ENCODE results near the gene PARM1. TPM values are rescaled to one million over a fixed set of nuclear protein-coding genes. Genes with fewer than 3 reads are reported as not detected.
"Not testable (repeated sequence)": the region's sequence is repeated elsewhere in the genome, so short reads cannot be mapped to it uniquely, and the experiment has no call there.

PARM1 gene
- total and polyA plus RNA-seq, 8 donors: 29.4 to 140 (median 54.4) TPM

DNA sequence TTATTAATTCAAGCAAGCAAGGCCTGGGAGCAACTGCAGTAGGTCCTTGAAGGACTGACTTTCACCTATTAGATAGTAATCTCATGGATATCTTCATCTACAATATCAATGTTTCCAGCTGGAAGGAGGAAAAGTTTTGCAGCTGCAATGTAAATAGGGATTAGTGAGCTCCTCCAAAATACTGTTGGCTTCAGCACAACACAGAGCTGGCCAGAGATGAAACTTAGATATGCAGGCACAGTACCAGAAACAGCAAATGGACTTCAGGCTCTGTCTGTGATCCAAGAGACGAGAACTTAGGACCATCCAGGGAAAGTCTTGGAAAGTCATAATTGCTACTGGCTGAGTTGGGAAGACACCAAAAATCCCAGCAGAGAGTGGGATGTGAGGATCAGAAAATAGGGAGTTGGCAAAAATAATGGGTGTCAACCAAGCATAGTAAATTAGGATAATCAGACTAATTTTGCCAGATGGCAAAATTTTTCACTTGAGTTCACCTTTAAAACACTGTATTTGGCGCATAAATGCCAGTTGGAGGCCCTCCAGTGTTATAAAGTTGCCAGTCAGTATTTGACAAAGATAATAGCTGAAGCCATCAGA lies 57.5 kb downstream of the PARM1 start:
- no peaks in the 10 kb centered on the region for H3K27me3 ChIP-seq
- H3K9me3 ChIP-seq: peaks cover 0 to 3% of the 10 kb centered on the region in 2 donors
- no peak for ATAC-seq
- no peaks in the 10 kb centered on the region for H3K36me3 ChIP-seq
- DNase-seq: no peak
- no peak overlapping the region for H3K27ac ChIP-seq
- H3K4me1 ChIP-seq: no peaks in the 10 kb centered on the region
- intact Hi-C loops (cut with DNase I): no loop called here
- no peak overlapping the region for H3K4me3 ChIP-seq
- TF ChIP-seq, protein P1, sequence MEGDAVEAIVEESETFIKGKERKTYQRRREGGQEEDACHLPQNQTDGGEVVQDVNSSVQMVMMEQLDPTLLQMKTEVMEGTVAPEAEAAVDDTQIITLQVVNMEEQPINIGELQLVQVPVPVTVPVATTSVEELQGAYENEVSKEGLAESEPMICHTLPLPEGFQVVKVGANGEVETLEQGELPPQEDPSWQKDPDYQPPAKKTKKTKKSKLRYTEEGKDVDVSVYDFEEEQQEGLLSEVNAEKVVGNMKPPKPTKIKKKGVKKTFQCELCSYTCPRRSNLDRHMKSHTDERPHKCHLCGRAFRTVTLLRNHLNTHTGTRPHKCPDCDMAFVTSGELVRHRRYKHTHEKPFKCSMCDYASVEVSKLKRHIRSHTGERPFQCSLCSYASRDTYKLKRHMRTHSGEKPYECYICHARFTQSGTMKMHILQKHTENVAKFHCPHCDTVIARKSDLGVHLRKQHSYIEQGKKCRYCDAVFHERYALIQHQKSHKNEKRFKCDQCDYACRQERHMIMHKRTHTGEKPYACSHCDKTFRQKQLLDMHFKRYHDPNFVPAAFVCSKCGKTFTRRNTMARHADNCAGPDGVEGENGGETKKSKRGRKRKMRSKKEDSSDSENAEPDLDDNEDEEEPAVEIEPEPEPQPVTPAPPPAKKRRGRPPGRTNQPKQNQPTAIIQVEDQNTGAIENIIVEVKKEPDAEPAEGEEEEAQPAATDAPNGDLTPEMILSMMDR (IDR thresholded peaks at IDR 0.05): no peak

DNA sequence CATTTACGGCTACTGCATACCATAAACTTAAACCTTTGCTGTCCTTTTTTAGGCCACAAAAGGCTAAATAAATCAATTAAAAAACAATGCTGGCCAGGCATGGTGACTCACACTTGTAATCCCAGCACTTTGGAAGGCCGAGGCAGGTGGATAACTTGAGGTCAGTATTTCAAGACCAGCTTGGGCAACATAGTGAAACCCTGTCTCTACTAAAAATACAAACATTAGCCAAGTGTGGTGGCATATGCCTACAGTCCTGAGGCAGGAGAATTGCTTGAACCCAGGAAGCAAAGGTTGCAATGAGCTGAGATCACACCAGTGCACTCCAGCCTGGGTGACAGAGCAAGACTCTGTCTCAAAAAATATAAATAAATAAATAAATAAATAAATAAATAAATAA lies 61.5 kb downstream of the PARM1 start:
- H3K27ac ChIP-seq; intact Hi-C loops (cut with DNase I); H3K4me1 ChIP-seq; H3K27me3 ChIP-seq; H3K4me3 ChIP-seq; ATAC-seq; H3K9me3 ChIP-seq; DNase-seq; H3K36me3 ChIP-seq: not testable (repeated sequence)

DNA sequence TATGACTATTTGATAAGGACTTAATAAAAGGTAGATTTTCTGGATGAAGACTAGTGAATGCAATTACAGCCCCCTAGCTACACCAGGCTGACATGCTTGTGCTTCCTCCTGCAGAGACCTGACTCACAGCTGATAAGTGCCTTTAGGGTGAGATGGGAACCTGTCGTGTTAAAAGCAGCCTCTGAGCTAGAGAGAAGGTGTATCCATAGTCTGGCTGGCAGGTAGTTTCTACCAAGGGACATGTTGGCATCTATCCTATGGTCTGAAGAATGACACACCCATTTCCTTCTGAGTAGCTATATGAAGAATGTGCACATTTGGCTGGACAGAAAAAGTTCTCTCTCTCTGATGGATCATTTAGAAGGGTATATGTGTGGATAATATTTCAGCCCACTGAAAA lies 64.1 kb downstream of the PARM1 start:
- Histone ChIP-seq H3K9me3 (peaks cover 0 to 3% of the 10 kb centered on the region in 2 donors), H3K4me3 (no peak overlapping the region), H3K4me1 (no peaks in the 10 kb centered on the region), H3K27ac (no peak overlapping the region), H3K27me3 (no peaks in the 10 kb centered on the region), H3K36me3 (no peaks in the 10 kb centered on the region)
- DNase-seq: no peak
- ATAC-seq: peak; percentile 54
- intact Hi-C loops (cut with DNase I): no loop called here
- TF ChIP-seq, protein P1 (IDR thresholded peaks at IDR 0.05): no peak

DNA sequence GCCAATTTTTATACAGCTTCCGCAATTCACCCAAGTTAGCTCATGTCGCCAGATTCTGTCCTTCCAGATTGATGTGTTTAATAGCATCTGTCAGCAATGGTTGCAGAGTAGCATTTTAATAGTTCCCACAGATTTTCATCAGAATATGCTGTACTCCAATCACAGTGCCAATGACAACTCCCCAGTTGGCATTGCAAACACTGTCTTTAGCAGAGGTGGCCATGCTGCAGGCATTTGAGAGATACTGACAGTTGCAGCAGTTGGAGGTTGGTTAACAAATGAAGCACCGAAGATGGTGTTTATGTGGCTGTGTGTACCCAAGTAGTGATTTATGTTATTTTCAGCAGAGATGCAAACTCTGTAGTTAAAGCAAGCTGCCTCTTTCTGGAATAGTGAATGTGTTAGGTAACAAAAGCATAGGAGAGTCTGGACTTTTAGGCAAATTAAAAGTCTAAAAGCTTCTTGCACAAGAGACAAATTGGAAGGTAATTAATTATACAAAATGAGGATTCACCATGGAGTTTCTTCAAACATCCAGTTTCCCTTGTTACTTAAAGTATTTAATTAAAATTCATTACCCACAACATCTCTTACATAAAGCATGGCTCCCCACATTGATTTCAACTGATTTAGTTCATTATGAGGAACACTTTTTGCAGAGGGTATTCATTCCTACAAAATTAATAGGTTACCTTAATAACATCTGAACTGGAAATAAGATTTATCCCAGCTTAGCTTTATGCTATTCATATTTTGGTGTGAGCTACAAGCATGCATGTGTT lies 65.2 kb downstream of the PARM1 start:
- DNase-seq (no peak), ATAC-seq (no peak)
- H3K4me1 ChIP-seq: no peaks in the 10 kb centered on the region
- no peaks in the 10 kb centered on the region for H3K27me3 ChIP-seq
- peaks cover 0 to 1% of the 10 kb centered on the region in 2 donors for H3K9me3 ChIP-seq
- TF ChIP-seq, protein P1 (IDR thresholded peaks at IDR 0.05): no peak
- intact Hi-C loops (cut with DNase I): no loop called here
- H3K27ac ChIP-seq: no peak overlapping the region
- no peaks in the 10 kb centered on the region for H3K36me3 ChIP-seq
- no peak overlapping the region for H3K4me3 ChIP-seq

DNA sequence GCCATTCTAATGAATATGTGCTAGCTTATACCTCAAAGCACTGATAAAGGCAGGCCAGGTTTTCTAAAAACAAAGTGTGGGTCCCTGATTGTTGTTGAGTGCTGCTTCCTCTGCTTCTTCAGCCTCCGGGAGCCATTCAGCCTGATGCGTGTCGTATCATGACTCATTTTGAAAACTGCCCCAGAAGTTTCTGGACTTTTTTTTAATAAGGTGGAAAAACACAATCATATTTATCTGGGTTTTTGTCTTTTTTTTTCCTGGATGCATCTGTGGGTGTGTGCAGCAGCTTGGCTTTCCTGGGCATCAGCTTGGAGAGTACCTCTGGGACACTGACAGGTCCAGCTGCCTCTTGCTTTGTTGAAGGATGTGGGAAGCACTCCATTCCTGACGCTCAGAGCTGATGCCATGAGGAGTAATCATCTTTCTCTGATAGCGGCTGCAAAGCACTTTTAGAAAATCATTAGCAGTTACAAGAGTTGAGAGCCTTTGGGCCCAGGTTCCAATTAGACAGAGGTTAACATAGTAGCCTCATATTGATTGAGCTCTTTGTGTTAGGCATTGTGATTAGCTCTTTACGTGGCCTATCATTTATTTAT lies 66.9 kb downstream of the PARM1 start:
- Histone ChIP-seq H3K4me3 (no peak overlapping the region), H3K4me1 (no peaks in the 10 kb centered on the region), H3K27me3 (no peaks in the 10 kb centered on the region), H3K36me3 (no peaks in the 10 kb centered on the region), H3K27ac (no peak overlapping the region), H3K9me3 (no peaks in the 10 kb centered on the region)
- intact Hi-C loops (cut with DNase I): no loop called here
- ATAC-seq: no peak
- TF ChIP-seq, protein P1 (IDR thresholded peaks at IDR 0.05): no peak
- DNase-seq: no peak
